HG03457 (cell line): ENCODE measurements around the gene PTPRM.
"Not testable (repeated sequence)": the region's sequence is repeated elsewhere in the genome, so short reads cannot be mapped to it uniquely, and the experiment has no call there.

Source experiments
- ATAC-seq: cut with Tn5 transposase; IDR thresholded peaks from one replicate; pipeline ENCODE4 v1.9.1; 2021; ENCODE audit warnings: moderate number of reproducible peaks; ENCODE audit not compliant: unreplicated experiment

Gene PTPRM

DNA sequence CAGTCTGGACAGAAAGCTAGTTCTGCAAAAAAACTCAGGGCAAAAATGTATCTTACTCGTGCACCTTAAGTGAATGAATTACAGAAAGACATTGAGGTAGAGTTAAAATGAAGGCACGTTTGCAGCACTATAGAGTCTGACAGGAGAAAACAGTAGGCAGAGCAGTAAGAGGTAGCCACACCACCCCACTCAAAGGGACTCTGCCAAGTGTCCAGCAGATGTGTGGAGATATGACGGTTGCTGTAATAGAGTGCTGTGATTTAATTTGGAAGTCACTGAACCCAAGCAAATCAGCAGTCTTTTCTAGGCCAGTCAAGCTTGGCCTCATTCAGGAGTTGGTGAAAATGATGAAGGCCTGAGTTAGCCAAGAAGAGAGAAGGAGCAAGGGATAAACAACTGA is 464.4 kb downstream of the PTPRM start:
- ATAC-seq, result no peak

DNA sequence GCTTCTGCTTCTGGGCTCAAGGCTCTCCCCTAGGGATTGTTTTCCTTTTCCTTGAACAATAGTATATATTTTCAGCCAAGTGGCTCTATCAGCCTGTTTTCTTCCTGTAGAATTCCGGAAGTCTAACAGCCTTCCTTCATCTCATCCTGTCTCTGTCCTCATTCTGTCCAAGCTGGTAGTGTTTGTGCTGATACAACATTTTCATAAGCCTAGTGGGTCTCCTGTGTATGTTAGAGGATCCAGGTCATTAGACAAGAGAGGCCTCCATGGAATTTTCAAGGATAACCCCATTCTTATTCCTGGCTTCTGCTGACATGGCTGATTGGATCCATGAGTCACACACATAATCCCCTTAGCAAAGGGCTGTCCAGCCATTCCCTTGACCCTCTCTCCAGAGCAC is 467.6 kb downstream of the PTPRM start:
- no peak for ATAC-seq

DNA sequence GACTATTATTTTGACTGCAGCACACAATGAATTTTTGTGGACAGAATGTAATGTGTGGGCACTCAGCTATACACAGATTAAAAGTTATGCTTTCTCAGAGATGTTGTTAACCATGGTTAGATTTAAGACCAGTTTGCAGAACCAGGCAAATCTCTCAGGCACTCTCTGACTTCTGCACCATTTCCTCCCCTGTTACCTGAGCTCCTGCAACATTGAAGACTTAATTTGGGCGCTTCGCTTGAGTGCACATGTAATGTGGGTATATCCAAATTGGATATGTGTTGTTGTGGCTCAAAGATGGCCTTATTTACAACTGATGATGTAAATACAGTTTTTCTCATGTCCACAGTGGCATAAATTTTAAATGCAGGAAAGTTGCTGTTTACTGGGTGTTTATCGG is 469.4 kb downstream of the PTPRM start:
- ATAC-seq, result no peak

DNA sequence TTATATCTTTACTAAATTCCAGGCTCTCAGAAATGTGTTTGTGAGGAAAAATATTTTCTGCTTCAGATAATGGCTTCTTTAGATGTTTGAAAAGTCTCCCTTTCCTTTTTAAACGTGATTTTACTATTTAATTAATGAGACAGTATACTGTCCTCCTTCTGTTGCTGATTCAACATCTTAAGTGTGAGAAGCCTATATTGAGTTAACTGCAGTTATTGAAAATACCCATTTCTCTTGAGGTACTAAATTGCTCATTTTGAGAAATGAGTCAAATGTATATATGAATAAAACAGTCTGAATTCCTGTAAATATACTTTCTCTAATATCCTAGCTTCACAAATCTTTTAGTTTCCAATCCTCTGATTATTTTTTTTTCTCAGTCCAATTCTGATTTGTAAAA is 470.2 kb downstream of the PTPRM start:
- no peak for ATAC-seq

DNA sequence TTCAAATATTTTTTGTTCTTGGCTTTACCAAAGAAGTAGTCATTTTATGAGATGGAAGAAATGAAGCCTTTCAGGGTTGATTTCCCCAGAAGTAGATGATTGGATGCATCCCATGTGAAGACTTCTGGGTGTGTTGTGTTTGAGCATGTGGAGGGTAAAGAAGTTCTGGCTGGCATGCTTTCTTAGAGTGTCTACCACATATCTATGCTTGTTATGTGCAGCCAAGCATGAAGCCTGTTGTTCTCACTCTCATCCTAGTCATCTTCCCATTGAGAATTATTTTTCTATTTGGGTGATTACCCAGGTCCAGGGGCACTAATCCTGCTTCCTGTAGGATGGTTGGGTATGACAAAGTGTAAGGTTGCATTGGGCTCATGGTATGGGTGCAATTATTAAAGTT is 472.9 kb downstream of the PTPRM start:
- no peak for ATAC-seq

DNA sequence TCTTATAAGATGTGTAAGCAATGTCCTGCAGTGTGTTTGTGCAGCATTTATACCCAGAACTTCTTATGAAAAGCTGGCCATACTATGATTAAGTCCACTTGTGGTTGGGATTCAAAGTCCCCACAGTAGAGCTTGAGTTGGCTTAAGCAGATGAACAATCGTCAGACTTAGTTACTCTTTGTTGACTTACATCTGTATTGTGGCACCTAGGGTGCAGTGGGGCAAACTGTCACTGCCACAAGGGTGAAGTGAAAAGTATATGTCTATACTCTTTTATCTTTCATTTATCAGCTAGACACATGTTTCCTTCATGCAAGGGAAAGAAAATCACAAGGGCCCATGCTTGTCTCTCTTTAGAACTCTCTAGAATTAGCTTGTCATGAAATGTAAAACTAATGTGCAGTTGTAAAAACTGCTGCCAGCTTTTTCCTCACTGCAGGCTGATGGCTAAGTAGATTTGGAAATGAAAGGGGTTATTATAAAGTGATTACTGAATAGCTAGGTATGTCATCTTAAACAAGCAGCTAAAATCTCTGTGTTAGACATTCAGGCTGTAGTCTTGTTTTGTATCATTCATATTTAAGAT is 474.5 kb downstream of the PTPRM start:
- no peak for ATAC-seq

DNA sequence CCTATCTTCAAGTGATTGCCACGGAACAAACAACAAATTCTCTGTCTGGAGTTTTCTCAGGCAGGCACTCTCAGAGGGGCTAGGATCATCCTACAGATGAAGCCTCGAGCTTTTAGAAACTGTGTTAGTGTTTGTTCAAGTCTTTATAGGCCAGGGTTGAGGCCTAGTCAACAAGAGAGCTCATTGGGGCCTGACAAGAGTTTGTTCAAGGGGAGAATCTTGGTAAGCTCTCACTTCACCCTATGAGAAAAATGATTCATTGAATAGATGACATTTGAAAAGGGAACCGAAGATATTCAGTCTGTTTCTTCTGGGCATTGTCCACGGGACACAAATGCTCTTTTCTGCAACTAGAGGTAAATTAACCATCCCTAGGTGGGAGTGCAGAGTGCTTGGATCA is 476.9 kb downstream of the PTPRM start:
- no peak for ATAC-seq

DNA sequence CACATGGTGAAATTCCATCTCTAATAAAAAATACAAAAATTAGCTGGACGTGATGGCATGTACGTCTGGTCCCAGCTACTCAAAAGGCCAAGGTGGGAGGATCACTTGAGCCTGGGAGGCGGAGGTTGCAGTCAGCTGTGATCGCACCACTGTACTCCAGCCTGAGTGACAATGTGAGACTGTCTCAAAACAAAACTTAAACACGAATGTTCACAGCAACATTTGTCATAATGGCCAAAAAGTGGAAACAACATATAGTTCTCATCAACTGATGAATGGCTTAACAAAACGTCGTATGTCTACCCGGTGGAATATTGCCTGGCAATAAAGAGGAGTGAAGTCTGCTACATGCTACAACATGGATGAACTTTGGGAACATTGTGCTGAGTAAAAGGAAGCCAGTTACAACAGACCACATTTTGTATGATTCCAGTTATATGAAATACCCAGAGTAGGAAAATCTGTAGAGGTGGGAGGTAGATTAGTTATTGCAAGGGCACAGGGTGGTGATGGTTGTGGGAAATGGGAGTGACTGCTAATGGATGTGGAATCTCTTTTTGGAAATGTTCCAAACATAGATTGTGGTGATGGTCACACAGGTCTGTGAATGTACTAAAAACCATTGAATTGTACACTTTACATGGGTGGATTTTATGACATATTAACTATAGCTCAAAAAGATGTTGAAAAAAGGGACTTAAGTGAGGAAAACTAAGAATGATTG is 478.2 kb downstream of the PTPRM start:
- no peak for ATAC-seq

DNA sequence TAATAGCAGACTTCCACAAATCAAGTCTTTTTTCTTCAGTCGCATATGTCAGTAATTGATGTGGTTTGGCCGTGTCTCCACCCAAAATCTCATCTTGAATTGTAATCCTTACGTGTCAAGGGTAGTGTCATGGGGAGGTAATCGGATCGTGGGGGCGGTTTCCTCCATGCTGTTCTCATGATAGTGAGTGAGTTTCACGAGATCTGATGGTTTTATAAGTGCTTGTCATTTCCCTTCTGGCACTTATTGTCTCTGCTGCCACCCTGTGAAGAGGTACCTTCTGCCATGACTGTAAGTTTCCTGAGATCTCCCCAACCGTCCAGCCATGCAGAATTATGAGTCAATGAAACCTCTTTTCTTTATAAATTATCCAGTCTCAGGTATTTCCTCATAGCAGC is 478.8 kb downstream of the PTPRM start:
- ATAC-seq, result no peak

DNA sequence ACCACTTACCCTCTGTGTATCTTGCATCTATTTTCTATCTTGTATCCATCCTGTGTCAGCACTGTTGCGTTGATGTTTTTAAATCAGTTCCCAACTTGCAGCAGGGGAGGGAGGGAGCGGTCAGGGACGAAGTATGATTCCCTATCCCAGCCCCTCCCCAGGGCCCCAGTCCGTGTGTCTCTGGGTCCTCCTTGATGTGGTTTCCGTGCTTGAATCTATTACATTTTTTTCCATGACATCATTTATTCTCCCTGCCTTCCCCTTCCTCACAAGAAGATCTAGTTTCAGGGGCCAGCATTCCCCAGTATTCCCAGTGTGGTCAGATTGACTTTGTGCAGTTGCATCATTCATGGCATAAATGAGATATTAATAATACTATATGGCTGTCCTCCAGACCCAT is 479.3 kb downstream of the PTPRM start:
- ATAC-seq, result no peak

DNA sequence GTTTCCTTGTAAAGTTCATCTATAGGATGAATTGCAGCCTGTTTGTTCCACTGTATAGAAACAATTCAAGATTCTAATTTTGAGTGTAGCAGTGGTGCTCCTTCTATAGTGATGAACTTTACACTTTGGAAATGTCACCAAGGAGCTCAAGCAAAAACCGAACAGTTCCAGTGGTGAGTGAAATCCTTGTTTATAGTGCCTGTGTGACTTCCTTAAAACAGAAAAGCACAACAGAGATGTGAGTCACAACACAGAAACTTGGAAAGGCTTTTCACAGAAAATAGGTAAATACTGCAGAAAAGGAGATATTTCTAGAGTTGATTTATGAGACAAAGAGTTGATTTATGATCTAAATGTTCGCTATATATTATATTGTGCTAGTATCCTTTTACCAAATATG is 482.0 kb downstream of the PTPRM start:
- ATAC-seq, result no peak

DNA sequence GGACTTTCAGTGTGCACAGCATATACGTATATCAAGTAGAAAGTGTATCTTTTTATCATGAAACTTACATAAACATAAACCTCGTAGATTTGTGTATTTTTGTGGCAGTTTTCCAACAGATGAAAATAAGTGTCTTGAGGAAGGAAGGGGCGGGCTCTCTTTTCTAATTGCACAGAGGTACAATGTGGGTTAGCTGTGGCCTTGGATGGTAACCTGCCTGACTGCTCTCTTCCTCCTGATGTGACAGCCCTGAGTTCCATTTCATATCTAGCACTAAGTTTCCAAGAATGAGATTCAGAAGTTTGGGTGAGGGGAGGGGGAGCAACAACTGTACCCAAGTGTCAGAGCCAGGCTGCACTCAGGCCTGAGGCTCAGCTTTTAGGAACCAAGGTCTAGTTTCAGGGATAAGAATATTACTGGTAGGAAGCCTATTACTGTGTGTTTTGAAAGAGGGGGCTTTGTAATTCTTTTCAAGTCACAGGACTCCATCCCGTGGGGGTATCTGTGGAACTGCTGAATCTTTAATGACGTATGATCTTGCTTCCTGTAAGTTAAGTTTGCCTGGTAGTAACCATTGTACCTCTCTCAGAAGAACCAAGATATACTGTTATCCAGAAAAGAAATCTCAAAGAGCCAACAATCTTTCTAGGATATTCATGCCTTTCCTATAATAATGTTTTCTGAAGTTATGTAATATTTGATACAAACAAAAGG is 483.7 kb downstream of the PTPRM start:
- no peak for ATAC-seq

DNA sequence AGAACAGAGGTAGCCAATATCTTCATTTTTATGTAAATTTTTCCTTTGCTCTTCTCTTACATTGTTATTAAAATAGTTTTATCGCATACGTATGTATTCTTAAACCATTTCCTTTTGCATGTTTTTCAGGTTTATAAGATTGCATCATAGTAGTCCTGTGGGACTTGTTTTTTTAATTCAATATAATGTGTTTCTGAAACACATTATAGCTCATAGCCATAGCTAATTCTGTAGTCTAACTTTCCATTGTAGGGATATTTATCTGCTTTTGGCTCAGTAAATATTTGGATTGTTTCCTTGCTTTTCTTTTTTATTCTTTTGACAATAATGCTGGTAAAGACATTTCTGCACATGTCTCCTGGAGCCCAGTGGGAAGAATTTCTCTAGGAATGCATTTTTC is 484.3 kb downstream of the PTPRM start:
- no peak for ATAC-seq

DNA sequence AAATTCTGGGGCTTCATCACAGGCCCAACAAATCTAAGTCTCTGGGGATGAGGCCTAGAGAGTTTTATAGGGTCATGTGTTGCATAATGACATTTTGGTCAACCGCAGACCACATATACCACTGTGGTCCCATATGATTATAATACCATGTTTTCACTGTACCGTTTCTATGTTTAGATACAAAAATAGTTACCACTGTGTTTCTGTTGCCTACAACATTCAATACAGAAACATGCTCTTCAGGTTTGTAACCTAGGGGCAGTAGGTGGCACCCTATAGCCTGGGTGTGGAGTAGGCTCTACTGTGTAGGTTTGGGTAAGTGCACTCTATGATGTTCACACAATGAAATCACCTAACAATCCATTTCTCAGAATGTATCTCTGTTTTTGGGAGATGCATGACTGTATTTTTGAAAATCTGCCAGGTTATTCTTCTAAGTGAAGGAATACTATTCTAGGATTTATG is 485.2 kb downstream of the PTPRM start:
- no peak for ATAC-seq

DNA sequence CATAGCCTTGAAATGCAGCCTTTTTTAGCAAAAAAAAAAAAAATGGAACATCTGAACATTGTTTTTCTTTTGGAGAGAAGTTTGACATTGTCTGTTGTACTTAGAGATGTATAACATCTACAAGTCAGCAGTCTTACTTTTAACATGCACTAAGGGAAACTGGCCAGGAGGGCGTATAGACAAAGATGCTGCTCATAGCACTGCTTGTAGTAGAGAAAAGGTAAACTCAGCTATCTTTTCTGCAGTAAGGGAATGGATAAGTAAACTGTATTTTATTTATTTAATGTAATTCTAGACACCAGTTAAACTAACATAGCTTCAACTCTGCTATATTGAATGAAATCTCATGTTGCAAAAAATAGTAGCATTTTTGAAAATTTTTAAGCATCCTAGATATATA is 489.6 kb downstream of the PTPRM start:
- ATAC-seq, result no peak

DNA sequence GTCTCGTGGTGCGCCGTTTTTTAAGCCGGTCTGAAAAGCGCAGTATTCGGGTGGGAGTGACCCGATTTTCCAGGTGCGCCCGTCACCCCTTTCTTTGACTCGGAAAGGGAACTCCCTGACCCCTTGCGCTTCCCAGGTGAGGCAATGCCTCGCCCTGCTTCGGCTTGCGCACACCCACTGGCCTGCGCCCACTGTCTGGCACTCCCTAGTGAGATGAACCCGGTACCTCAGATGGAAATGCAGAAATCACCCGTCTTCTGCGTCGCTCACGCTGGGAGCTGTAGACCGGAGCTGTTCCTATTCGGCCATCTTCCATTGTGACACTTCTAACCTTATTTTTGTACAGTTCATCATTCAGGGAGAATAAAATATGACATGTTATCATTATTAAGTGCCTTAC is 496.0 kb downstream of the PTPRM start:
- not testable (repeated sequence) for ATAC-seq

DNA sequence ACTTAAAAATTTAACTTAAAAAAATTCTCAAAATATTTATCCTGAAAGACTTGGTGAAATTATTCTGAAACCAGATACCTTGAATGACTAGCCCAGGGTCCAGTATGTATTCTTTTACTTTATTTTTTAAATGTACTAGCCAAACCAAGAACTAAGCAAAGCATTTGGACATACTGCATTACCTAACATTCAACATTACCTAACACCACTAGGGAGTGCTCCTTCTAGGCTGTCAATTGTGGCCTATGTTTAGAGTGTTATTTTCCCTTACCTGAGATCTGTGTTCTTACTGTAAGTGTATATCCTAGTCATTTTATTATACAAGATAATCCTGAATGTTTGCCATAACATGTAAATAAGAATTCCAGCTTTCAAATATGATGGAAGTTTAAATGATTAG is 496.6 kb downstream of the PTPRM start:
- ATAC-seq, result no peak

DNA sequence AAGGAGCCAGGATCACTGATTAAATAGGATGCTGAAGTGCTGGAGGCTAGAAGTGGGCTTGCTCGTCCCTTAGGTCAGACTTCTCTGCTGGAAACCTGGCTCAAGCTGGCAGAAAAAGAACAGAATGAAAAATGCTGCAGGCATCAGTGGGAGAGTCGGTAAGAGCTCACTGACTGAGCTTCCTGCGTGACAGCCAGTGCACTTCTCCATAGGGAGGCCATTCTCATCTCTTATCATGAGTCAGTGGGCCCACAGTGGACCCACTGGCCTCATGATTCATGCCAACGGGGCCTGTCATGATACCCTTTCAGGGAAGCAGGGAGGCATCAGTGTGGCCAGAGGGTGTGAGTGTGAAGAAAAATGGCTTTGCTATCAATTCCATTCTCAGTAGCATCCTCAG is 498.2 kb downstream of the PTPRM start:
- no peak for ATAC-seq

DNA sequence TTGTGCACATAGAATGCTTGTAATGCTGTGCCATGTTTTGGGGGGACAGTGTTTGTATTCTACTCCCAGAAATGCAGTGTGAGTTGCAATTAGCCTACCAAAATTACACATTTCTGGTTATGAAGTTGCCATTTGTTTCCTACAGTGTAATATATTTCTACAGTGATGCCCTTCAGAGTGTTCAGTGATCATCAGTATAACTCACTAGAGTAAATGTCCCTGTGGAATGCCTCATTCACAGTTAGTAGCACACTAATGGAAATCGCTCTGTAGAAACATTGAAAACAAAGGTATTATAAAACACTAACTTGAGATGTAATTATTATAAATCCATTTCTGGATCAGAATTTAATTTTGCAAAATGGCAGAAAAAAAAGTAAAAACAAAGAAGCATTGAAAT is 498.7 kb downstream of the PTPRM start:
- ATAC-seq, result no peak

DNA sequence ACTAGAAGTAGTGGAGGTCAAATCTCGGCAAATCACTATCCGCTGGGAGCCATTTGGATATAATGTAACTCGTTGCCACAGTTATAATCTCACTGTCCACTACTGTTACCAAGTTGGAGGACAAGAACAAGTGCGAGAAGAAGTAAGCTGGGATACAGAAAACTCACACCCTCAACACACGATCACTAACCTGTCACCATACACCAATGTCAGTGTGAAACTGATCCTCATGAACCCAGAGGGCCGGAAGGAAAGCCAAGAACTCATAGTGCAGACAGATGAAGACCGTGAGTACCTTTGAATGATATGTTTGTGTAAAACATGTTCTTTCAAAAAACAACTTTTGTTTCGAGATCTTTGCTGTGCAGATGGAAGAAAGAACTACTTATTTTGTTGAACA is 502.6 kb downstream of the PTPRM start:
- ATAC-seq, result no peak

DNA sequence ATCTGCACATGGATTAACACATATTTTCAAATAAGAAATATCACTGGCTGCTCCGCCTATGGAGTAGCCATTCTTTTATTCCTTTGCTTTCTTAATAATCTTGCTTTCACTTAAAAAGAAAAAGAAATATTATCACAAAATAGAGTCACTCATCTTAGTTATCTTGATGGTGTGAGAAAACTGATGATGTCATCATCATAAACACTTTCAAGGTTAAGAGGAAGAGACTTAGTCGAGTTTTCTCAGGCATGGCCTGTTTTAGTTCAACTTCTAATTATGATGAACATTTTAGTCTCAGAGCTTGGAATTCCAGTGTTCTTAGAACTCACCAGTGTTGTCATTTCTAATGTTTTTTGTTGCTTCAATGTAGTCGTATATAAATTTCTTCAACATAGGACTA is 506.1 kb downstream of the PTPRM start:
- no peak for ATAC-seq

DNA sequence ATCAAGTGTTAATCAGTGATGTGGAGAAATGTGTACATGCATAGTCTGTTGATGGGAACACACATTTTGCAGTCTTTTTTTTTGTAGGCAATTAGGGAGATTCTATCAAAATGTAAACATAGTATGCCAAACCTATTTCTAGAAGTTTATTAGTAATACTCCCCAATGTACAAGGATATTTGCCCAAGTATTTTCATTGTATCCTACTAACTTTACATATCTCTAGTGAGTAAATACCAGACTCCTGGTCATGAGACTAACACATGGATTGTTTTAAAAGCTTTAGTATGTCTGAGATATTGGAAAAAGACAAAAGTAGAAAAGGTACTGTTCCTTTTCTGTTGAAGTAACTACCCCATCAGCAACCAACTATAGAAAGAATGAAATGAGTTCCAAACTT is 513.0 kb downstream of the PTPRM start:
- ATAC-seq, result no peak
